H9 (cell line): ENCODE data around the gene CABYR. TPM values are rescaled to one million over a fixed set of nuclear protein-coding genes. Genes with fewer than 3 reads are reported as not detected.

Experiments used
- DNase-seq: peaks from one replicate; pipeline ENCODE4 v3.0.0-alpha.2; 2017
- H2AFZ ChIP-seq: one replicate; pipeline ENCODE4 v1.6.1; 2013; ENCODE audit warnings: mild to moderate bottlenecking, low read length, control low read depth, moderate library complexity
- H2AK5ac ChIP-seq: 2 replicates; pipeline ENCODE4 v1.6.1; 2013; ENCODE audit warnings: low read length, control low read depth, mixed read lengths; ENCODE audit not compliant: insufficient read length
- H2BK120ac ChIP-seq: one replicate; pipeline ENCODE4 v1.6.1; 2013; ENCODE audit warnings: low read depth, mild to moderate bottlenecking, low read length, control low read depth, inconsistent platforms; ENCODE audit not compliant: poor library complexity, severe bottlenecking
- H2BK12ac ChIP-seq: 2 replicates; pipeline ENCODE4 v1.6.1; 2013; ENCODE audit warnings: low read length, control low read depth, mixed read lengths, low read depth; ENCODE audit not compliant: insufficient read length
- H2BK15ac ChIP-seq: 2 replicates; pipeline ENCODE4 v1.6.1; 2013; ENCODE audit warnings: low read depth, low read length, control low read depth
- H2BK20ac ChIP-seq: one replicate; pipeline ENCODE4 v1.6.1; 2013; ENCODE audit warnings: low read depth, mild to moderate bottlenecking, low read length, control low read depth, inconsistent platforms; ENCODE audit not compliant: poor library complexity, severe bottlenecking
- H2BK5ac ChIP-seq: 2 replicates; pipeline ENCODE4 v1.6.1; 2013; ENCODE audit warnings: low read length, control low read depth, mixed read lengths; ENCODE audit not compliant: insufficient read length
- H3K14ac ChIP-seq: 2 replicates; pipeline ENCODE4 v1.6.1; 2013; ENCODE audit warnings: low read length, control low read depth; ENCODE audit not compliant: insufficient read depth
- H3K18ac ChIP-seq: 2 replicates; pipeline ENCODE4 v1.6.1; 2013; ENCODE audit warnings: low read depth, mild to moderate bottlenecking, mixed read lengths, low read length, control low read depth; ENCODE audit not compliant: insufficient read length
- H3K23ac ChIP-seq: 2 replicates; pipeline ENCODE4 v1.6.1; 2013; ENCODE audit warnings: low read length, control low read depth, mixed read lengths, low read depth; ENCODE audit not compliant: insufficient read length
- H3K23me2 ChIP-seq: 2 replicates; pipeline ENCODE4 v1.6.1; 2013; ENCODE audit warnings: low read depth, mild to moderate bottlenecking, mixed read lengths, low read length, control low read depth; ENCODE audit not compliant: insufficient read length, poor library complexity, severe bottlenecking
- H3K27ac ChIP-seq: 2 replicates; pipeline ENCODE4 v1.5.1; 2013; ENCODE audit warnings: low read length, control low read depth, mixed read lengths, low read depth; ENCODE audit not compliant: insufficient read length
- H3K27me3 ChIP-seq: 2 replicates; pipeline ENCODE4 v1.6.1; 2013; ENCODE audit warnings: low read length, control low read depth, inconsistent platforms; ENCODE audit not compliant: insufficient read depth
- H3K4ac ChIP-seq: 2 replicates; pipeline ENCODE4 v1.6.1; 2013; ENCODE audit warnings: low read depth, mild to moderate bottlenecking, control low read depth, inconsistent platforms, low read length, moderate library complexity
- H3K4me1 ChIP-seq: 2 replicates; pipeline ENCODE4 v1.6.1; 2013; ENCODE audit warnings: low read length, control low read depth, inconsistent platforms; ENCODE audit not compliant: insufficient read depth
- H3K4me2 ChIP-seq: 2 replicates; pipeline ENCODE4 v1.6.1; 2013; ENCODE audit warnings: low read length, control low read depth, mixed read lengths; ENCODE audit not compliant: insufficient read length, insufficient read depth
- H3K56ac ChIP-seq: 2 replicates; pipeline ENCODE4 v1.6.1; 2013; ENCODE audit warnings: low read depth, mild to moderate bottlenecking, mixed read lengths, low read length, control low read depth; ENCODE audit not compliant: insufficient read length
- H3K79me1 ChIP-seq: 2 replicates; pipeline ENCODE4 v1.6.1; 2013; ENCODE audit warnings: low read depth, mild to moderate bottlenecking, moderate library complexity, low read length, control low read depth, inconsistent platforms; ENCODE audit not compliant: insufficient read depth, poor library complexity, severe bottlenecking
- H3K79me2 ChIP-seq: 2 replicates; pipeline ENCODE4 v1.6.1; 2013; ENCODE audit warnings: low read length, control low read depth, inconsistent platforms; ENCODE audit not compliant: insufficient read depth
- H3K9ac ChIP-seq: 2 replicates; pipeline ENCODE4 v1.6.1; 2013; ENCODE audit warnings: low read length, control low read depth, mixed read lengths; ENCODE audit not compliant: insufficient read length; ENCODE audit errors: extremely low read depth
- H3K9me3 ChIP-seq: one replicate; pipeline ENCODE4 v1.6.1; 2013; ENCODE audit warnings: low read depth, low read length, inconsistent platforms; ENCODE audit not compliant: control insufficient read depth
- H3T11ph ChIP-seq: one replicate; pipeline ENCODE4 v1.6.1; 2013; ENCODE audit warnings: mild to moderate bottlenecking, low read length, control low read depth, inconsistent platforms
- H4K20me1 ChIP-seq: one replicate; pipeline ENCODE4 v1.6.1; 2013; ENCODE audit not compliant: control insufficient read depth, insufficient read length, insufficient read depth
- H4K5ac ChIP-seq: 2 replicates; pipeline ENCODE4 v1.6.1; 2013; ENCODE audit warnings: low read depth, mild to moderate bottlenecking, mixed read lengths, low read length, control low read depth; ENCODE audit not compliant: insufficient read length
- H4K8ac ChIP-seq: replicated peaks from 2 replicates; pipeline ENCODE4 v1.6.1; 2013; ENCODE audit warnings: low read length, control low read depth, mixed read lengths, low read depth; ENCODE audit not compliant: insufficient read length
- H4K91ac ChIP-seq: 2 replicates; pipeline ENCODE4 v1.6.1; 2013; ENCODE audit warnings: low read depth, mild to moderate bottlenecking, moderate library complexity, mixed read lengths, low read length, control low read depth; ENCODE audit not compliant: insufficient read length
- H3K27ac Mint-ChIP-seq, 3 experiments: 2 replicates in 2 of 3; 3 replicates in 1 of 3; pipeline ENCODE4 v1.8.0; 2020 to 2021; ENCODE audit warnings: mixed read lengths in 3 of 3, mild to moderate bottlenecking in 1 of 3, moderate library complexity in 1 of 3
- H3K27me3 Mint-ChIP-seq: 2 replicates; pipeline ENCODE4 v1.8.0; 2021; ENCODE audit warnings: low read depth, mild to moderate bottlenecking, moderate library complexity, mixed read lengths
- H3K36me3 Mint-ChIP-seq, 3 experiments: 2 replicates in 2 of 3; 3 replicates in 1 of 3; pipeline ENCODE4 v1.8.0; 2020 to 2021; ENCODE audit warnings: low read depth in 3 of 3, mixed read lengths in 3 of 3; ENCODE audit not compliant: insufficient read depth in 1 of 3
- H3K4me1 Mint-ChIP-seq, 2 experiments: 2 replicates each; pipeline ENCODE4 v1.8.0; 2020; ENCODE audit warnings: mixed read lengths in 2 of 2
- H3K4me3 Mint-ChIP-seq, 2 experiments: 2 replicates in 1 of 2; 3 replicates in 1 of 2; pipeline ENCODE4 v1.8.0; 2020 to 2021; ENCODE audit warnings: mild to moderate bottlenecking in 2 of 2, mixed read lengths in 2 of 2, moderate library complexity in 1 of 2
- H3K9me3 Mint-ChIP-seq, 2 experiments: 2 replicates in 1 of 2; 3 replicates in 1 of 2; pipeline ENCODE4 v1.8.0; 2020; ENCODE audit warnings: mild to moderate bottlenecking in 2 of 2, mixed read lengths in 2 of 2, moderate library complexity in 1 of 2
- WGBS: extraction: QIAGEN DNeasy Blood & Tissue Kit; methylation state at CpG from one replicate; pipeline ENCODE4 v1.1.7; 2013; ENCODE audit warnings: missing lambda C conversion rate, low lambda C conversion rate, mixed read lengths; ENCODE audit not compliant: insufficient read length; ENCODE audit errors: extremely low coverage; 5-methylcytosine and 5-hydroxymethylcytosine counted together
- total RNA-seq: library from RNA; stranded (reverse); gene quantifications from 2 replicates; pipeline ENCODE4 v1.2.1, GENCODE V29; 2021
- TF ChIP-seq, protein P1 (sequence below): fragments of 200-600 bp; sonication (generic); conservative IDR thresholded peaks from 3 replicates; pipeline ENCODE4 v1.8.0; 2021; ENCODE audit warnings: antibody characterized with exemption, mild to moderate bottlenecking

The CABYR gene
- total RNA-seq, 1 experiment from 2014 or later = 13.6 TPM

DNA sequence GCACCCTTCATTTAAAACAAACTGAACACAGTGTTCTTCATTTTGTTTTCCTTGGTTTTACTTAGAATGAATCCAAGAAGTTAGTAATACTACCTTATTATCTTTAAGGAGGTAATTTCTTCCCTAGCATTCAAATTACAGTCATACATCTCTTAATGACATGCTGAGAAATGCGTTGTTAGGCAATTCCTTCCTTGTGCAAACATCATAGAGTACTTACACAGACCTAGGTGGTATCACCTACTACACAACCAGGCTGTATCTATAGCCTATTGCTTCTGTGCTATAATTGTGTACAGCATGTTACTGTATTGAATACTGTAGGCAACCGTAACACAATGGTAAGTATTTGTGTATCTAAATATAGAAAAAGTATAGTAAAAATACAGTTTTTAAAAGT is 8.4 kb upstream of the CABYR start:
- Histone ChIP-seq H4K20me1 (no peaks in the 10 kb centered on the region), H4K5ac (no peak overlapping the region), H3K18ac (no peak overlapping the region), H3K27ac (no peak overlapping the region), H2AK5ac (no peak overlapping the region), H3K4me1 (no peaks in the 10 kb centered on the region), H4K8ac (no peak overlapping the region), H3K23me2 (no peaks in the 10 kb centered on the region), H3K79me1 (no peaks in the 10 kb centered on the region), H3K9me3 (no peaks in the 10 kb centered on the region), H3K4ac (no peak overlapping the region), H2BK5ac (no peak overlapping the region), H3K56ac (no peak overlapping the region), H3T11ph (no peak overlapping the region), H2AFZ (no peak overlapping the region), H2BK20ac (no peak overlapping the region), H2BK12ac (no peak overlapping the region), H4K91ac (no peak overlapping the region), H3K14ac (no peak overlapping the region), H3K4me2 (no peak overlapping the region), H3K79me2 (no peaks in the 10 kb centered on the region), H3K27me3 (no peaks in the 10 kb centered on the region), H3K23ac (no peak overlapping the region), H3K9ac (no peak overlapping the region), H2BK120ac (no peak overlapping the region), H2BK15ac (no peak overlapping the region)
- H3K27me3 Mint-ChIP-seq = no peaks in the 10 kb centered on the region
- no peak overlapping the region for H3K4me3 Mint-ChIP-seq
- peaks cover 2 to 14% (median 4%) of the 10 kb centered on the region in 3 experiments; a peak in 4 of 7 replicates for H3K36me3 Mint-ChIP-seq
- no peak for DNase-seq
- no peaks in the 10 kb centered on the region for H3K4me1 Mint-ChIP-seq
- no CpG with 5 or more reads among the region's 2 CpGs for WGBS
- TF ChIP-seq, protein P1, sequence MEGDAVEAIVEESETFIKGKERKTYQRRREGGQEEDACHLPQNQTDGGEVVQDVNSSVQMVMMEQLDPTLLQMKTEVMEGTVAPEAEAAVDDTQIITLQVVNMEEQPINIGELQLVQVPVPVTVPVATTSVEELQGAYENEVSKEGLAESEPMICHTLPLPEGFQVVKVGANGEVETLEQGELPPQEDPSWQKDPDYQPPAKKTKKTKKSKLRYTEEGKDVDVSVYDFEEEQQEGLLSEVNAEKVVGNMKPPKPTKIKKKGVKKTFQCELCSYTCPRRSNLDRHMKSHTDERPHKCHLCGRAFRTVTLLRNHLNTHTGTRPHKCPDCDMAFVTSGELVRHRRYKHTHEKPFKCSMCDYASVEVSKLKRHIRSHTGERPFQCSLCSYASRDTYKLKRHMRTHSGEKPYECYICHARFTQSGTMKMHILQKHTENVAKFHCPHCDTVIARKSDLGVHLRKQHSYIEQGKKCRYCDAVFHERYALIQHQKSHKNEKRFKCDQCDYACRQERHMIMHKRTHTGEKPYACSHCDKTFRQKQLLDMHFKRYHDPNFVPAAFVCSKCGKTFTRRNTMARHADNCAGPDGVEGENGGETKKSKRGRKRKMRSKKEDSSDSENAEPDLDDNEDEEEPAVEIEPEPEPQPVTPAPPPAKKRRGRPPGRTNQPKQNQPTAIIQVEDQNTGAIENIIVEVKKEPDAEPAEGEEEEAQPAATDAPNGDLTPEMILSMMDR = no peak
- H3K9me3 Mint-ChIP-seq = no peaks in the 10 kb centered on the region
- H3K27ac Mint-ChIP-seq = no peak overlapping the region
